GM12873 (cell line): ENCODE results near the gene AMELX.

ENCODE experiments used
- TF ChIP-seq, protein P1 (sequence below): IDR thresholded peaks from 2 replicates; pipeline ENCODE4 v1.5.1; 2012; ENCODE audit warnings: low read depth, mild to moderate bottlenecking, moderate library complexity, low read length, control low read depth; ENCODE audit not compliant: insufficient read depth; ENCODE audit errors: missing control alignments

Gene AMELX

DNA sequence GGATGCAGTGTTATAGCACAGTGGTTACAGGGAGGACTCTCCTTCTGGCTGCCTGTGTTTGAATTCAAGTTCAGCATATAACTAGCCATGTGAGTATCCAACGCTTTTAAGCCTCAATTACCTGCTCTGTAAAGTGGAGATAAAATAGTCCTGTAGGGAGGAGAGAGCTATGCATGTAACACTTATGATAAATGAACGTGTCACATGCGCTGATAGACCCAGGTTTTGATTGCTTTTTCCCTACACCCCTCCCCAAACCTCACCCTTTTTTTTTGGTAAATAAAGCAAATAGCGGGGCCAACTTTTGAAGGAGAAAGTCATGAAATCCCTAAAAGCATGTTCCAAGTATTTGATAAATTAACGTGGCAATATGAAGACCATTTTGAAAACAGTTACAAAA is 20.4 kb upstream of the AMELX start:
- TF ChIP-seq, protein P1, sequence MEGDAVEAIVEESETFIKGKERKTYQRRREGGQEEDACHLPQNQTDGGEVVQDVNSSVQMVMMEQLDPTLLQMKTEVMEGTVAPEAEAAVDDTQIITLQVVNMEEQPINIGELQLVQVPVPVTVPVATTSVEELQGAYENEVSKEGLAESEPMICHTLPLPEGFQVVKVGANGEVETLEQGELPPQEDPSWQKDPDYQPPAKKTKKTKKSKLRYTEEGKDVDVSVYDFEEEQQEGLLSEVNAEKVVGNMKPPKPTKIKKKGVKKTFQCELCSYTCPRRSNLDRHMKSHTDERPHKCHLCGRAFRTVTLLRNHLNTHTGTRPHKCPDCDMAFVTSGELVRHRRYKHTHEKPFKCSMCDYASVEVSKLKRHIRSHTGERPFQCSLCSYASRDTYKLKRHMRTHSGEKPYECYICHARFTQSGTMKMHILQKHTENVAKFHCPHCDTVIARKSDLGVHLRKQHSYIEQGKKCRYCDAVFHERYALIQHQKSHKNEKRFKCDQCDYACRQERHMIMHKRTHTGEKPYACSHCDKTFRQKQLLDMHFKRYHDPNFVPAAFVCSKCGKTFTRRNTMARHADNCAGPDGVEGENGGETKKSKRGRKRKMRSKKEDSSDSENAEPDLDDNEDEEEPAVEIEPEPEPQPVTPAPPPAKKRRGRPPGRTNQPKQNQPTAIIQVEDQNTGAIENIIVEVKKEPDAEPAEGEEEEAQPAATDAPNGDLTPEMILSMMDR = no peak

- TF ChIP-seq, protein P1 = no peak
Measured at GRCh38 chrX:11273544-11273943, 19.7 kb upstream of the AMELX start.

DNA sequence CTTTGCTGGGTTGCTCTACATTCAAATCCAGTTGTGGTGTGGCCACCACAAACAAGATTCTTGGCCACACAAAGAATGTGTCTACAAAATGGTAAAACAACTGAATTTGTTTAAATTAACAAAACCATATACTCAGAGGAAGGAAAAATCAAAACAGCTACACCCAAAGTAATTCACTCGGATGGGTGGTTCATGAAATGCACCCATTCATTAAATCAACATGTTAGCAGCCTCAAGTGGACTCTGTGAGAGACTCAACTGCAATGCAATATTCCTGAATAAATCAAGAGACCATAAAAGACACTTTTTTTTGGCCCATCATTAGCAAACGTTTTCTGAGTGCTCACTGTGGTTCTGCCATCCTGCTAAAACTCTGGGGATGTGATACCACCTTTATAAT is 11.2 kb upstream of the AMELX start:
- TF ChIP-seq, protein P1 = no peak

DNA sequence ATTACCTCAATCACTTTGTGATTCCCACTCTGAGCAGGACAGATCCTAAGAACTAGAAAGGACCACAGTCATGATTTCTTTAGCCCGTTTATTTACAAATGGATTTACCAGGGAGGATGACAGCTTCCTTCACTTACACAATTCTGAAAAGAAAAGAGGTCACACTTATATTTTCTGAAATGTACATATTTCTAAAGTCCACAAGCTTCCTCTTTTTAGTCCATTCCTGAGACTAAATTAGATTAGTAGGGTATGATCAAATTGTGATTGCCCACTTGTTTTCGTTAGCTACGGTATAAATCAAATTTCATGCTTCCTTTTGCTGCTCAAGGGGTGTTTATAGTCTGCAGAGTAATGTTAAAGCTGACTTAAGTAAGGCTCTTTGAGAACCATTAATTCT is 7.6 kb upstream of the AMELX start:
- TF ChIP-seq, protein P1 = no peak

GRCh38 chrX:11287505-11287904 is 5.7 kb upstream of the AMELX start:
- TF ChIP-seq, protein P1 = no peak

DNA sequence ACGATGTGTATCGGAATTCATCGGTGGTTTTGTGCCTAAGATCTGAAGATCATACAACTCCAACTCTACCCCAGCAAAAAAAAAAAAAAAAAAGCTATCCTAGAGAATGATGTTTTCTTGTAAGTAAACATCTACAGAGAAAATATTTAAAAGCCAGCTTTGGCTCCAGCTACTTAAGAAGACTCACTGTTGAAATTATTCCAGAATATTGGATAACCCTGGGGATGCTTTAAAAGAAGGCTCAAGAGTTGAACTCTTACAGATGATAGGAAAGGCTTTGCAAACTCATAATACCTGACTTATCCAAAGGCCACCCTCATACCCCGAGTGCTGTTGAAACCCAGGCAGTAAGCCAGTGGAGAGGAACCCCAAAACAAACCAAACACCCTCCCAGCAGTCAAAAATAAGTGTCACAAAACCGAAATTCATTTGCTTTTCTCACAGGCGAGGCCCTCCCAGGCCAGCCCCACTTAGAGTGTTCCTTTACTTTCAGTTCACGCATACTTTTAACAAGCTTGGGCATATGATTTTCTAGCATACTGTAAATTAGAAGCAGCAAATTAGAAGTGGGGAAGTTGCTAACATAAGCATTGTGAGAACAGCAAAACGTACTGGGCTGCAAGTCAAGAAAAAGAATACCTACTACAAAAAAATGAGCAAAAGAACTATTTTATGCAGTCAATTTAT is 2.7 kb upstream of the AMELX start:
- TF ChIP-seq, protein P1 = no peak

DNA sequence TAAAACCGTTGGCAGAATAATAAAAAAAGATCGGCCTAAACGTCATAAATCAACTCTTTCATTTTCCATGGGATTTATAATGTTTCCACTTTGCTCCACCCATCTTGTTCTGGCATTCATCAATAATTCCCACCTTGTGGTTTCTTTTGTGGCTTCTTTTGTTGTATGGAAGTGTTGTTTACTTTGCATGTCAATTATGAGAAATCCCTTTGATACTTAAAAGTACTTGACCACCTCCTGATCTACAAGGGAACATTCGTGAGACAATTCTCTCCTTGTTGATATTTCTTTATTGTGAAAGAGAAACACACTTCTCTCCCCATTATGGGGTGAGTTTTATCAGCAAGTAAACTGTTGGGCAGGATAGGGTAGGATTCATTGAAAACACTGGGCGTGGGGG is 2.8 kb downstream of the AMELX start:
- TF ChIP-seq, protein P1 = no peak
